HG03196 (cell line): ENCODE data around the gene RNF39.
"Not testable (repeated sequence)": the region's sequence is repeated elsewhere in the genome, so short reads cannot be mapped to it uniquely, and the experiment has no call there.

Experiments used
- ATAC-seq: cut with Tn5 transposase; IDR thresholded peaks from one replicate; pipeline ENCODE4 v1.9.1; 2021; ENCODE audit not compliant: unreplicated experiment

The RNF39 gene

GRCh38 chr6:30075094-30075789 is at the start of gene RNF39:
RNF39 (minus strand) TSS chr6:30075769; CDS start chr6:30075585, 184 bp downstream.
- no peak for ATAC-seq

GRCh38 chr6:30122515-30122914 is 46.9 kb upstream of the RNF39 start:
- no peak for ATAC-seq

- no peak for ATAC-seq
These were observed 46.1 kb upstream of the RNF39 start for GRCh38 chr6:30121446-30122366.

GRCh38 chr6:30118691-30119090 is 43.1 kb upstream of the RNF39 start:
- not testable (repeated sequence) for ATAC-seq

- no peak for ATAC-seq
These were observed 41.2 kb upstream of the RNF39 start for GRCh38 chr6:30116724-30117123.

GRCh38 chr6:30113841-30114240 is 38.3 kb upstream of the RNF39 start:
- ATAC-seq, result no peak

- ATAC-seq, result no peak
These were observed 37.6 kb upstream of the RNF39 start, which contains the start of gene TRIM31 for GRCh38 chr6:30113003-30113759. TRIM31 (minus strand) TSS chr6:30113090; CDS start chr6:30112805, 285 bp downstream.

GRCh38 chr6:30112402-30112994 is 36.9 kb upstream of the RNF39 start:
- no peak for ATAC-seq

- ATAC-seq, result no peak
These were observed 35.8 kb upstream of the RNF39 start for GRCh38 chr6:30111266-30111856.

GRCh38 chr6:30104661-30105060 is 29.1 kb upstream of the RNF39 start:
- ATAC-seq, result no peak

- no peak for ATAC-seq
These were observed 28.3 kb upstream of the RNF39 start for GRCh38 chr6:30103872-30104179.

- no peak for ATAC-seq
These were observed 27.7 kb upstream of the RNF39 start for GRCh38 chr6:30102970-30103871.

GRCh38 chr6:30102414-30102969 is 26.9 kb upstream of the RNF39 start:
- ATAC-seq, result no peak

GRCh38 chr6:30101444-30102413 is 26.2 kb upstream of the RNF39 start:
- peak; percentile 58 for ATAC-seq

GRCh38 chr6:30100585-30101443 is 25.2 kb upstream of the RNF39 start:
- no peak for ATAC-seq

GRCh38 chr6:30100154-30100553 is 24.6 kb upstream of the RNF39 start:
- no peak for ATAC-seq
